HG02840 (cell line): ENCODE measurements around the gene RASA4.
"Not testable (repeated sequence)": the region's sequence is repeated elsewhere in the genome, so short reads cannot be mapped to it uniquely, and the experiment has no call there.

ENCODE experiments used
- ATAC-seq: cut with Tn5 transposase; IDR thresholded peaks from one replicate; pipeline ENCODE4 v1.9.1; 2021; ENCODE audit warnings: mild to moderate bottlenecking, moderate library complexity, moderate number of reproducible peaks; ENCODE audit not compliant: unreplicated experiment, low FRiP score

RASA4 gene

DNA sequence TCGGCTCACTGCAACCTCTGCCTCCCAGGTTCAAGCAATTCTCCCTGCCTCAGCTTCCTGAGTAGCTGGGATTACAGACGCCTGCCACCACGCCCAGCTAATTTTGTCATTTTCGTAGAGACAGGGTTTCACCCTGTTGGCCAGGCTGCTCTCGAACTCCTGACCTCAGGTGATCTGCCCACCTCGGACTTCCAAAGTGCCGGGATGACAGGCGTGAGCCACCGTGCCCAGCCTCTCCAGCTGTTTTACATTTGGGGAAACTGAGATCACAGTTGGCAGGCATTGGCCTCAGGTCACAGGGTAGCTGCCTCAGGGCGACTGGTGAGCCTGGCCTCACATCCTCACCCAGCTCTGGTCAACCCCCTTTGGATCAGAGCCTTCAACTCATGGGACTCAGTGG is 6.8 kb downstream of the RASA4 start:
- ATAC-seq = not testable (repeated sequence)

DNA sequence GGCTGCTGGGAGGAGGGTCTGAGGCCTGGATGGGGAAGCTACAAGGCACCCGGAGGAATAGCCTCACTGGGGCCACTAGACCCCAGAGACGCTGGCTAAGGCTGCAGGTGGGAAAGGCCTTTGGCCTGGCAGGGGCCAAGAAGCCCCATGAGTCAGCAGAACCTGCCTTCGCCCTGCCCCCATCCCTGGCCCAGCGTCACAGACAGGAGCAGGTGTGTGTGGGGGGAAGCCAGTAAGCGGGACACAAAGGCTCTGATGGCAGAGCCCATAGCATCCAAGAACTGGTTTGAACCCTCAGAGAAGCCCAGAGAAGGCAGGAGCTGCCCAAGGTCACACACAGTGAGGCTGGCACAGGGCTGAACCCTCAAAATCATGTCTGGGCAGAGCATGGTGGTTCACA is 9.7 kb downstream of the RASA4 start:
- not testable (repeated sequence) for ATAC-seq

DNA sequence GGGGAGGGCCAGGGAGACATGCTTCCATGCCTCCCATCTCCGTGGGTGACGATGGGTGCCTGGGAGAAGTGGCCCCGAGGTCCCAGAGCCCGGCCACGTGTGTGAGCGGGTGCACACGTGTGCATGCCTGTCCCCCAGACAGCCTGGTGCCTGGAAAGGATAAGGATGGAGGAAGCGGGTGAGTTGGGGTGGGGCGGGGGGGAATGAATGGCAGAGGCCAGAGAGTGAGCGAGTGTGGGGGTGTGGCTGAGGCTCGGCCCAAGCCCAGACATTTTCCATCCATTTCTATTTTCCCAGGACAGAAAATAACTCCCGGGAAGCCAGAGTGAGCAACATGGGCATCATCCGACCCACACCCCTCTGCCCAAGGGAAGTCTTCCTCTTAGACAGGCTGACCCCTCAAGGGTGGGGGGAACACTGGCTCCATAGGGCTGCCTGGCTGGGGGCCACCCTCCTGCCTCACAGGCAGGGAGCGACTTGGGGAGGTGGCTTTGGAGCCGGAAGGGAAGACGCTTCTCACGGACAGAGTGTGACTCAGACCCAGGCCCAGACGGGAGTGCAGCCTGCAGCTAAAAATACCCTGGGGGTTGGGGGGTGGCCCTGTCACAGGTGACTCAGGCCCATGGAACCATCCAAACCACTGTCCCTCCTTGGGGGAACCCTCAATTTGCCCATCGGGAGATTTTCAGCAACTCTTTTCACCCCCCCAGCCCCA is 12.0 kb downstream of the RASA4 start:
- not testable (repeated sequence) for ATAC-seq

DNA sequence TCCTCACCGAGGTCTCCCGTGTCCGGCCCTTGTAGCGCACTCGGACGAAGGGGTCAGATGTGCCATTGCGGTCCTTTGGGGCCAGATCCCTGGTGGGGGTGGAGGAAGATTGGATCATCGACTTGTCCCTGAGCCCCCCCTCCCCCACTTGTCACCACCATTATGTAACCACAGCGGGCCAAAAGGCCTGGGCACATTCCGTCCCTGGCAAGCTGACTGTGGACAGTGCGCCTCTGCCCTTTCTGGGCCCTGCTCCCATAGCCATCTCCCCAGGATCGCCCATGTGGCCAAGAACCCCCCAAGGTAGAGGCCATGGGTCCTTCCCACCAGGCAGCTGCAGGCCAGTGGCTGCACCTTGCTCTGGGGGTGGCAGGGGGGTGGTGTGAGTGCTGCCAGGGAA is 14.2 kb downstream of the RASA4 start:
- not testable (repeated sequence) for ATAC-seq

DNA sequence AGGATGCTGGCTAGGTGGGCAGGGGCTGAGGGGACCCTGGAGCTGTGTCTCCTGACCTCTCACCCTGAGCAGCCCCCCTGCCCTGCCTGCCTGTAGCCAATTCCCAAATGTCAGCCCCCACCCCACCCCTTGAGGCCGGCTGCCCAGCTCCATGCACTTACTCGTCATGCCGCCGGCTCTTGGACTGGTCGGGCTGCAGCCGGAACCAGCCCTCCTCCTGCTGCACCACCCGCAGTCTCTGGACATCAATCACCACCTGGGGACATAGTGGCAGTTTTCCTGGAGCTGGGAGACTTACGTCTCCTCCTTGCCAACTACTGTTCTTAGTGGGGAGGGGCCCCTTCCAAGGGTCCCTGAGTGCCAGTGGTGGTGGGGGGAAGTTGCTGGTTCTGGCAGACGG is 16.9 kb downstream of the RASA4 start:
- ATAC-seq = not testable (repeated sequence)

DNA sequence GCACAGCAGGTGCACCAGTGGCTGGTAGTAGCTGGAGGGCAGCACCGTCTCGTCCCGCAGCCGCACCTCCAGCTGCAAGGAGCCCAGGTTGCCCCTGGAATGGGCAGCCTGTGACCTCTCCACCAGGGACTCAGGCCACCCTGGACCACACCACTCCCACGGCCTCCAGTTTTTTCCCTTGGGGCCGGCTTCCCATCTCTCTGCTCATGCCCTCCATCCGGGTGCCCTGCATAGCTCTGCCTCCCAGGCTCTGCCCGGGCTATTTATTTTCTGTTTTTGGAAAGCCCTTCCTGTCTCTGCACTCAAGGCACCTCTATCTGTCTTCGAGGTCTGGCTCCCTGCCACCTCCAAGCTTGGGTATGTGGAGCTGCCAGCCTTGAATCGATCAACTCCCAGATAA is 20.5 kb downstream of the RASA4 start:
- ATAC-seq = not testable (repeated sequence)

DNA sequence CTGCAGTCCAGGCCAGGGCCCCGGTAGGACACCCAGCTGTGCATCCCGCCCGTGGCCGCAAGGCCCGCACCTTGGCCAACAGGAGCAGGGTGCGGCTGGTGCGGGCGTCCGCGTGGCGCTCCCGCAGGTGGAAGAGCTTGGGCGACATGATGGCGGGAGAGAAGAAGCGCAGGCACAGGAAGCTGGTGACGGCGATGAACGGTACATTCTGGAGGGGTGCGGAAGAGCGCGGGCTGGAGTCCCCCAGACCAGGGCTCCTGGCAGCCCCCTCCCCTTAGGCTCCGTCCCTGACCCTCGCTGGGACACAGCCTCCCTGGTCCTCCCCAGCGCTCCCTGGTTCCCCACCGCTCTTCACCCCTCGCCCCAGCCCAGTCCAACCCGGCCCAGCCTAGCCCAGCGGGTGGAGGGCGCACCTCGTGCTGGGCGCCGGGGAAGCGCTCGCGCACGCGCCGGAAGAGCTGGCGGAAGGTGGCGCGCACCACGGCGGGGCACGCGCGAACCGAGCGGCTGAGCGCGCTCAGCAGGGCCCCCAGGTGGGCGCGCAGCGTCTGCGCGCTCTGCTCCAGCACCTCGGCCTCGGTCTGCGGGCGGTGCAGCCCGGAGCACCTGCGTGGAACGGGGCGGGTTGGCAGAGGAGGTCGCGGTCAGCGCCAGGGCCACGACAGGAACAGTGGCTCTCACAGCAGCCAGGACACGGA is 22.8 kb downstream of the RASA4 start:
- ATAC-seq = peak; percentile 34

DNA sequence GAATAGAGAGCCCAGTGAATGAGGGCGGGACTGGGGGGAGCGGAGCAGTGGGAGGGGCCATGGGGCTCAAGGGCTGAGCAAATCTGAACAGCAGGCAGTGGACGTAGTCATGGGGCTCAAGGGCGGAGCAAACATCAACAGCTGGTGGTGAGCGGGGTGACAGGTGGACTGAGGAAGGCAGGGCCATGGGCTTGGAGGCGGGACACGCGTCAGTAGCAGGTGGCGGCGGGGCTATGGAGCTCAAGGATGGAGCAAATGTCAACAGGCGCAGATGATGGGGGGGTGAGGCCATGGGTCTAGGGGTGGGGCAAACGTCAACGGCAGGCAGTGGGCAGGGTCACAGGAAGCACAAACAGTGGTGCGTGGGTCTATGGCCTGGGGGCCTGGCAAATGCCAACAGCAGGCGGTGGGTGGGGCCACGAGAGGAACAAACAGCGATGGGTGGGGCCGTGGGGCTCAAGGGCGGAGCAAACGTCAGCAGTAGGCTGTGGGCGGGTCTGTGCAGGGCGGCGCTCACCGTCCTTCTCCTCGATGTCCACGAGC is 24.0 kb downstream of the RASA4 start:
- peak; percentile 45 for ATAC-seq

DNA sequence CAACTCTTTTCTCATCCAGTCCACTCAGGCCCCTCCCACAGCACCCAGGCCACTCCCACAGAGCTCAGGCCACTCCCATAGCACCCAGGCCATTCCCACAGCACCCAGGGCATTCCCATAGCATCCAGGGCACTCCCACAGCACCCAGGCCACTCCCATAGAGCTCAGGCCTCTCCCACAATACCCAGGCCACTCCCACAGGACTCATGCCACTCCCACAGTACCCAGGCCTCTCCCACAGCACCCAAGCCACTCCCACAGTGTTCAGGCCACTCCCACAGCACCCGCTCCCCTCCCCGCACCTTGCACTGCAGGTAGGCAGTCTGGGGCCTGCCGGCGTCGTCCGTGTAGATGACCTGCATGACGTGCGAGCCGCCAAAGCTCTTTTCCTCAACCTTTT is 26.7 kb downstream of the RASA4 start:
- not testable (repeated sequence) for ATAC-seq

DNA sequence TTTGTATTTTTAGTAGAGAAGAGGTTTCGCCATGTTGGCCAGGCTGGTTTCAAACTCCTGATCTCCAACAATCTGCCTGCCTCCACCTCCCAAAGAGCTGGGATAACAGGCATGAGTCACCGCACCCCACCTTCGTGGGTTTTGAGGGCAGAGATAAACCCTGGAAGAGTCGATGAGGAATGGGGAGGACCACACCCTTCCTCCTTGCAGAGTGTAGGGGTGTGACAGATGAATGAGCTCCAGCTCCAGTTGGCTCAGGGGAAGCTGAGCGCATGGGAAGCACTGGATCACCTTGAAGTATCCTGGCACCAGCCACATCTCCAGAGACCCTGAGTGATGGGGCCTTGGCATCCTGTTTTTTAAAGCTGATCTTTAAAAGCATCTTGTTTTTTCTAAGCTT is 33.1 kb downstream of the RASA4 start:
- not testable (repeated sequence) for ATAC-seq

DNA sequence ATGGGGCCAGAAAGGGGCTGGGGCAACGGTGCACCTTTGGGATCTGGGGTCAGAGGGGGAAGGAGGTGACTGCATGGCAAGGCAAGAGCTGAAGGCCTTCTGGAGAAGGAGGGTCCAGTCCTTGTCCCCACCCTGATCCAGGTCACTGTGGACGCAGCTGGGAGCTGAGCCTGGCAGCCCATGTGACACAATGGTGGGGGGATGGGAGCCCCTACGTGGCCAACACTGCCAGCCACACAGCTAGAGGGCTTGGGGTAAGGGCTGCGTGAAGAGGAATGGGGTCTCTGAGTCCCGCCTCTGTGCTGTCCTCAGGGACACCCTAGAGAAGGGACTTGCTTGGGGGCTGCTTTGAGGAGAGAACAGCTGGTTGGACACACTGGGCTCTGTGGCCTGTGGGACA is 34.8 kb downstream of the RASA4 start:
- not testable (repeated sequence) for ATAC-seq

DNA sequence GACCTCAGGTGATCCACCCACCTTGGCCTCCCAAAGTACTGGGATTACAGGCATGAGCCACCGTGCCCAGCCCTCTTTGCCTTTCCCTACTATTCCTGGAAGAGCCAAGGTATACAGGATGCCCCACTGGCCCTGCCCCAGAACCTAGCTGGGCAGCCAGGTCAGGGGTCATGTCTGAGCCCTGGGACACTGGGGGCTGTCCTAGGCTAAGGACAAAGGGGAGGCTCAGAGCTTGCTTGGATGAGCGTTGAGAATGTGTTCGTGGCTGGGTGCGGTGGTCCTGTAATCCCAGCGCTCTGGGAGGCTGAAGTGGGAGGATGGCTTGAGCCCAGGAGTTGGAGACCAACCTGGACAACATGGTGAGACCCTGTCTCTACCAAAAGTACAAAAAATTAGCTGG is 38.1 kb downstream of the RASA4 start:
- not testable (repeated sequence) for ATAC-seq

DNA sequence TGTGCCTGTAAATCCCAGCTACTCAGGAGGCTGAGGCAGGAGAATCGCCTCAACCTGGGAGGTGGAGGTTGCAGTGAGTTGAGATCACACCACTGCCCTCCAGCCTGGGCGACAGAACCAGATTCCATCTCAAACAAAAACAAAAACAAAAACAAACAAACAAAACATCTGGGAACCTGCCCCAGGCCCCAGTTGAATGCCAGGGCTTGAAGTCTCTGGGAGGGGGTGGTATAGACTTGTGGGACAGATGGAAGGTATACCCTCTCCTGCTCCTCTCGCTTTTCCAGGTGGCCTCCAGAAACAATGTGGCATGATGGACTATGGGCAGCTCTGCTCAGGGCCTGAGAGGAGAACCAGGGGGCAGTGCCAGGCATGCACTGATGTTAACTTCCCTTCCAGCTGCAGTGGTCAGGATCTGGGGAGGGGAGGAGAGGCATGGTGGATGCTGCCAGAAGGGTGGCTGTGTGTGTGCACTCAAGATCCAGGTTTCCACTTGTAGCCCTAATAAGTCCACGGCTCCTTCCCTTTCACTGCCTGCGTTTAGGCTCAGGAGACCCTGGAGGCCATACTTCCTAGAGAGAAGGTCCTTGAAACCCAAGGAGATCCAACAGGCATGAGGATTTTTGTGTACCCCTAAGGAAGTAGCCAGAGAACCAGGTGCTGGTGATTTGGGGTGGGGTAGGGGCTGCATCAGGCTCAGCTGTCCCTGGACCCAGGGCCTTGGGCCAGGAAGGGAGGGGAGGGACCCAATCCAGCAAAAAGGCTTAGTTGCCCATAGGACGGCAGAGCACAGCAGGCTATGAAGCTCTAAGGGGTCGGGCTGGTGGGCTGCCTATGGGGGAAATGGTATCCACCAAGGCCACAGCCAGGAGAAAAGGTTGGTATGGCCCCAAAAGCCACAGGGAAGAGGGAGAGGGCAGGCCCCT is 39.0 kb downstream of the RASA4 start:
- ATAC-seq = not testable (repeated sequence)

DNA sequence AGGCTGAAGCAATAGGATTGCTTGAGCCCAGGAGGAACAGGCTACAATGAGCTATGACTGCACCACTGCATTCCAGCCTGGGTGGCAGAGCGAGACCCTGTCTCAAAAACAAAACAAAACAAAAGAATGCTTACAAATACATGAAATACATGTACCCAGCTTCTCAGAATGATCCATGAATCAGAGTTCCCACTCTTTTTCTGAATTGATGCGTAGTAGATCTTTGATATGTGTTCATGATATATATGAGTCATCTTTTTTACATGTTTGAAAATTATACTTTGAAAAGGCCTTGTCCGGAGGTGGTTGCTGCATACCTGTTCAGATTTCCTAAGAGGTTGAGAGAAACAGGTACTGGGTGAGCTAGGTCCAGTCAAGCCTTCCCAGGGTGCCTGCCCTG is 40.2 kb downstream of the RASA4 start:
- ATAC-seq = not testable (repeated sequence)

DNA sequence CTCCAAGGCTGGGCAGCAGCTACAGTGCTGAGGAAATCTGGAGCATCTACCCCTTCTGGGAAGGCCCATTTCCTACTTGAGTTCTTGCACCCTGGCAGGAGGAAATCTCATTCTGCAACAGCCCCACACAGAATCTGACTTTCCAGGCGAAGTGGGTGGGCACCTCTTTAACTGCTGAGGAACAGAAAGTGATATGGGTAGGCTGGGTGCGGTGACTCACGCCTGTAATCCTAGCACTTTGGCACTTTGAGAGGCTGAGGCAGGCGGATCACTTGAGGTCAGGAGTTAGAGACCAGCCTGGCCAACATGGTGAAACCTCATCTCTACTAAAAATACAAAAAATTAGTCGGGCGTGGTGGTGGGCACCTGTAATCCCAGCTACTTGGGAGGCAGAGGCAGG is 41.9 kb downstream of the RASA4 start:
- ATAC-seq = not testable (repeated sequence)

DNA sequence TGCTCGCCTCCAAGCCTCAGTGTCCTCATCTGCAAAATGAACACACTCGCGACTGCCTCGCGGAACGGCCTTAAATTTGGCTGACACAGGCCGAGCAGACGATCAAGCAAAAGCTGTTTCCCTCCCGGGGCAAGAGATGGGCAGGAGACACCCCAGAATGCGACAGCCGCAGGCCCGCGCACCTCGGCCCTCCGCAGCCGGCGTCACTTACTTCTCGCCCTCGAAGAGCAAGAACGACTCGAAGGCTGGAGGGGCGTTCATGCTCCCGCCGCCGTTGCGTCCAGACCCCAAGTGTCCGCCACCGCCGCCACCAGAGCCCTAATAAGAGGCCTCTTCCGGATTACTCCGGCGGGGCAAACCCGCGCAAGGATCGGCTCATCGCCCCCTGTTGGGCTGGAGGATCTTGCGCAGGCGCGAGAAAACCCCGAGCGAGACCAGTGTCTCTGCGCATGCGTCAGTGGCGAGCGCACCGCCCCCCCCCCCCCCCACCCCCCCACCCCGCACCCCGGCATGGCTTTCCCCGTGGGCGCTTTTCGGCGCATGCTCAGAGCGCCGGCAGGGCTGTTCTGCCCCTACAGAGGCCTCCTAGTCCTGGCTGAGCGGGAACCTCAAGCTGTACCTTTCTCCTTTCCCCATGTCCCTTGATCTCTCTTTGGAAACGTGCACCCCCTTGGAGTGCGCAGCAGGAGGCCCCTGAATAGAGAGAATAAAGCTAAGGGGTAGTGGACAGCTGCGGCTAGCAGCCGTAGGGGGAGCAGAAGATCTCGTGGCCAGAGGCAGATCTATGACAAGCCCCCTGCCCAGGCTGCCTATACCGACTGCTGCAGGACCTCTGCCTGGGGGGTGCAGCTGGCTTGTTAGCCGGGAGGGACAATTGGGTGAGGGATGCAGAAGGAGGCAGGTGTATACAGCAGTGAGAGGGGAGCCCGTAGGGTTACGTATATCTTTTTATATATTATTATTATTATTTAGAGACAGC is 44.0 kb downstream of the RASA4 start, which contains the start of gene POLR2J3:
TSS of gene POLR2J3 (minus strand) at position 323 of the 979 bp plus-strand sequence. CDS start at position 261, 62 bp downstream.
- peak; percentile 97 for ATAC-seq

DNA sequence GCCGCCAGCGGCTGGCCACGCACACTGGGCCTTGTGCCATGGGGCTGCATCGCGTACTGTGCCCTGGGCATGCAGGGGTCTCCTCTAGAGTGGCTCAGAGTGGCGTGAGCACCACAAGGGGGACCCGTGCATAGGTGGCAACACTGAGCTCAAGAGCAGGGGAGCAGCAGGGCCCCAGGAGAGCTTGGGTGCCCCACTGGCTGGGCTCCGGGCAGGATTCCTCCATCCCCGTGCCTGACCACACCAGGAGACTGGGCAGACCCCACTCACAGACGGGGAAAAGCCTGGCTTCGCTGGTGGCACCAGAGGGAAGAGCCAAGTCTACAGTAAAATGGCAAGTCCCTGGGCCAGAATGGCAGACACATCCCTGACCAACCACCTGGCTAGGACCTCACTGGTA is 47.9 kb downstream of the RASA4 start:
- not testable (repeated sequence) for ATAC-seq

DNA sequence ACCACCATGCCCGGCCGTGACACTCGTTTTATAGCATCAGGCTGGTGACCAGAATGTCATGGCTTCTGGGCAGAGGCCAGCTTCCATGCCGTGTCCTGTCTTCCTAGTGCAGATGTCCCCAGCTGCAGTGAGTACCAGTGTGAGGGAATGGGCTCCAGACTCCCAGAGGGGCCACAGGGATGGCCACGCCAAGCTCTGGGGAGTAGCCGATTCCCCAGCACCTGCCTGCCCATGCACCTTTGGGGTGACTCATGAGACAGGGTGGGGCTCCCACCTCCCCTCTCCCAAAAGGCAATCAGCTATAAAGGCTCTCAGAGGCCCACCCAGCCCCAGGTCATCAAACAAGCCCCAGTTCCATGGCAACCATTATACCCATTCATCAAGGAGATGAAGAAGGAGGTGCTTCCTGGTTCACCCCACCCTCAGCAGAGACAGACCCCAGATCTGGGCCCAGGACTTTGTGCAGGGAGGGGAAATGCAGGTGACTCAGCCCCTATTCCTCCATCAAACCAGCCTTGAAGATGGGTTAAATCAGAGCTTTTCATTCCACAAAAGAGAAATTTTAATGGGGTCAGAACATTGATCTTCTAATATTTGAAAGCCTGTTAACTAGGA is 65.6 kb downstream of the RASA4 start, which contains the start of gene SPDYE2:
TSS of gene SPDYE2 (plus strand) at position 419 of the 615 bp plus-strand sequence. CDS start 2,030 bp downstream, outside the sequence.
- not testable (repeated sequence) for ATAC-seq

DNA sequence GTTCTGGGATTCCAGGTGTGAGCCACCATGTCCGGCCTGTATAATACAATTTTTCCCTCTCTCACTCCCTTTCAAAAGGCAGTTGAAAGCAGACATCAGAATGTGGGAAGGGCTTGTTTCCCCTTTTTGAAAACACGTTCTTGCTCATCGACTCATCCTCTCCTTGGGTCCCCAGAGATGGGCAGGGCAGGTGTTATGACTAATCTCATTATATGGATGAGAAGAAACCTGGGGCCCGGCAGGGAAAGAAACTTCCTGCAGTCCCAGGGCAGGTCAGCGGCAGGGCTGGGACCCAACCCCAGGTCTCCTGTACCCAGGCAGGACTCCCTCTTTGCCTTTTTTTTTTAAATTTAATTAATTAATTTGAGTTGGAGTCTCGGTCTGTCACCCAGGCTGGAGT is 70.2 kb downstream of the RASA4 start:
- peak; percentile 52 for ATAC-seq
